ENCODE measurements around the gene CCDC91. TPM values are rescaled to one million over a fixed set of nuclear protein-coding genes. Genes with fewer than 3 reads are reported as not detected.
A peak's percentile ranks its signal among the peaks of the same experiment; 100 is the strongest.

The CCDC91 gene
- total RNA-seq, 1 donor from 2014 or later: 46.3 TPM

GRCh38 chr12:28178775-28179174, 11.5 kb upstream of the CCDC91 start:
- Mint-ChIP-seq H3K27ac (no peak overlapping the region), H3K27me3 (peaks cover 7% of the 10 kb centered on the region), H3K36me3 (ENCODE audit: low read depth) (no peaks in the 10 kb centered on the region), H3K9me3 (peaks cover 4% of the 10 kb centered on the region), H3K4me1 (no peaks in the 10 kb centered on the region), H3K4me3 (no peak overlapping the region)
- POLR2A ChIA-PET: no interaction called here
- CTCF ChIA-PET: no interaction called here
- intact Hi-C loops (cut with micrococcal nuclease): no loop called here
- TF ChIP-seq CTCF (IDR thresholded peaks at IDR 0.05): no peak
- ATAC-seq (ENCODE audit: low read depth) (no peak), DNase-seq (no peak)

GRCh38 chr12:28180786-28181185, 9.5 kb upstream of the CCDC91 start:
- no peak overlapping the region for H3K4me3 Mint-ChIP-seq
- intact Hi-C loops (cut with micrococcal nuclease): no loop called here

GRCh38 chr12:28184375-28184774, 5.9 kb upstream of the CCDC91 start:
- TF ChIP-seq CTCF (IDR thresholded peaks at IDR 0.05): no peak
- no peaks in the 10 kb centered on the region for H3K36me3 Mint-ChIP-seq (ENCODE audit: low read depth)
- POLR2A ChIA-PET: no interaction called here
- H3K4me3 Mint-ChIP-seq: no peak overlapping the region
- peaks cover 7% of the 10 kb centered on the region for H3K27me3 Mint-ChIP-seq
- DNase-seq (no peak), ATAC-seq (ENCODE audit: low read depth) (no peak)
- H3K27ac Mint-ChIP-seq: no peak overlapping the region
- peaks cover 2% of the 10 kb centered on the region for H3K4me1 Mint-ChIP-seq
- CTCF ChIA-PET: no interaction called here
- no peaks in the 10 kb centered on the region for H3K9me3 Mint-ChIP-seq
- intact Hi-C loops (cut with micrococcal nuclease): no loop called here

More at GRCh38 chr12:28180786-28181185, 9.5 kb upstream of the CCDC91 start:
- ChIA-PET POLR2A (no interaction called here), CTCF (no interaction called here)
- no peaks in the 10 kb centered on the region for H3K9me3 Mint-ChIP-seq
- no peaks in the 10 kb centered on the region for H3K4me1 Mint-ChIP-seq
- no peak overlapping the region for H3K27ac Mint-ChIP-seq
- no peaks in the 10 kb centered on the region for H3K36me3 Mint-ChIP-seq (ENCODE audit: low read depth)
- no peak for TF ChIP-seq CTCF (IDR thresholded peaks at IDR 0.05)
- H3K27me3 Mint-ChIP-seq: peaks cover 7% of the 10 kb centered on the region
- DNase-seq (no peak), ATAC-seq (ENCODE audit: low read depth) (no peak)

GRCh38 chr12:28186500-28186899, 3.8 kb upstream of the CCDC91 start:
- no peak for ATAC-seq (ENCODE audit: low read depth)
- no peak for TF ChIP-seq CTCF (IDR thresholded peaks at IDR 0.05)
- H3K27ac Mint-ChIP-seq: no peak overlapping the region
- peaks cover 3% of the 10 kb centered on the region for H3K27me3 Mint-ChIP-seq
- no peaks in the 10 kb centered on the region for H3K9me3 Mint-ChIP-seq
- peaks cover 19% of the 10 kb centered on the region for H3K4me1 Mint-ChIP-seq
- CTCF ChIA-PET: no interaction called here
- intact Hi-C loops (cut with micrococcal nuclease): no loop called here
- peaks cover 12% of the 10 kb centered on the region for H3K36me3 Mint-ChIP-seq (ENCODE audit: low read depth)
- DNase-seq: no peak
- H3K4me3 Mint-ChIP-seq: no peak overlapping the region
- POLR2A ChIA-PET: no interaction called here

GRCh38 chr12:28189784-28190320, 404 bp upstream of the CCDC91 start:
- POLR2A ChIA-PET: interaction anchor here (1.0 to 1.9 kb wide), 4 partner anchors 28 to 1357 kb away, joined by 3 to 6 read pairs (median 5); partner anchors contain the start of genes ITPR2, KLHL42, MANSC4 and MED21
- Mint-ChIP-seq H3K36me3 (ENCODE audit: low read depth) (peaks cover 23% of the 10 kb centered on the region), H3K4me3 (peak overlapping the region; percentile 97), H3K9me3 (no peaks in the 10 kb centered on the region), H3K27ac (peak overlapping the region; percentile 98), H3K4me1 (peaks cover 33% of the 10 kb centered on the region), H3K27me3 (no peaks in the 10 kb centered on the region)
- DNase-seq (no peak), ATAC-seq (ENCODE audit: low read depth) (no peak)
- intact Hi-C loops (cut with micrococcal nuclease): loop anchor here (1.0 to 10.0 kb wide), 7 partner anchors 33 to 1191 kb away; partner anchors contain the start of genes BMAL2, ERGIC2, KLHL42 and MANSC4
- CTCF ChIA-PET: no interaction called here
- TF ChIP-seq CTCF (IDR thresholded peaks at IDR 0.05): no peak

All from activated B cell treated with CpG ODN at 0.5 μM for 24 hours (primary cell).